Spleen (tissue), 7 donors: ENCODE results near the gene EXOSC2.

Source experiments
- POLR2AphosphoS5 ChIP-seq, 3 donors: sonication (generic); formaldehyde crosslinking; IDR thresholded peaks; one replicate each; pipeline ENCODE4 v1.5.1; 2017; ENCODE audit warnings: antibody characterized with exemption in 3 of 3
- TF ChIP-seq, protein P1 (sequence below), 11 experiments: fragments of 200-600 bp in 7 of 11; fragments of 450-650 bp in 4 of 11; sonication (generic) in 4 of 11; IDR thresholded peaks in 8 of 11; conservative IDR thresholded peaks in 3 of 11; 1 replicate in 7 of 11; 2 replicates in 4 of 11; pipeline versions ENCODE4 v1.4.0 to v1.8.0; 2016 to 2021; ENCODE audit warnings: antibody characterized with exemption in 11 of 11, inconsistent platforms in 4 of 11, mild to moderate bottlenecking in 1 of 11
- donor health status: DM: no; HTN: no; CAD: no; lungs with moderate emphysema.
- donor health status: DM: no; HTN: no; CAD: no.
- donor health status: DM: no; HTN: no; CAD: no.

DNA sequence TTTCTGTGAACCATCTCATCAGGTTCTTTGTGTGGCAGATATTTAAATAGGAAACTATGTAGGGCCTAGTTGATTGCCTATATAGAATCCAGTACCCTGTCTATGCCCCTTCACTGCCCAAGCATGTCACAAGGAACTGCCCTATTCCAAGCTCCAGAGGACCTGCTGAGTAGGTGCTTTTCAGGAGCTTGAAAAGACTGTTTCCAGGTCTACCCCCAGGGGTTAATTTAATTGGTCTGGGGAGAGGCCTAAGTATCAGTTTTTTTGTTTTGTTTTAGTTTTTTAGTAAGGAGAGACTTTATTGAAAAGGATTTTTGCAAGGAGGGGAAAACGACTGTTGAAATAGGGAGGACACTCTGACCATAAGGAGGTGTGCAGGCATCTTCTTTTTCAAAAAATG, 43.3 kb downstream of the EXOSC2 start:
- TF ChIP-seq, protein P1, sequence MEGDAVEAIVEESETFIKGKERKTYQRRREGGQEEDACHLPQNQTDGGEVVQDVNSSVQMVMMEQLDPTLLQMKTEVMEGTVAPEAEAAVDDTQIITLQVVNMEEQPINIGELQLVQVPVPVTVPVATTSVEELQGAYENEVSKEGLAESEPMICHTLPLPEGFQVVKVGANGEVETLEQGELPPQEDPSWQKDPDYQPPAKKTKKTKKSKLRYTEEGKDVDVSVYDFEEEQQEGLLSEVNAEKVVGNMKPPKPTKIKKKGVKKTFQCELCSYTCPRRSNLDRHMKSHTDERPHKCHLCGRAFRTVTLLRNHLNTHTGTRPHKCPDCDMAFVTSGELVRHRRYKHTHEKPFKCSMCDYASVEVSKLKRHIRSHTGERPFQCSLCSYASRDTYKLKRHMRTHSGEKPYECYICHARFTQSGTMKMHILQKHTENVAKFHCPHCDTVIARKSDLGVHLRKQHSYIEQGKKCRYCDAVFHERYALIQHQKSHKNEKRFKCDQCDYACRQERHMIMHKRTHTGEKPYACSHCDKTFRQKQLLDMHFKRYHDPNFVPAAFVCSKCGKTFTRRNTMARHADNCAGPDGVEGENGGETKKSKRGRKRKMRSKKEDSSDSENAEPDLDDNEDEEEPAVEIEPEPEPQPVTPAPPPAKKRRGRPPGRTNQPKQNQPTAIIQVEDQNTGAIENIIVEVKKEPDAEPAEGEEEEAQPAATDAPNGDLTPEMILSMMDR (IDR thresholded peaks at IDR 0.05 in 8 of 11, conservative IDR thresholded peaks at IDR 0.05 in 3 of 11): no peak
- TF ChIP-seq POLR2AphosphoS5 (IDR thresholded peaks at IDR 0.05): no peak
